K562 (cell line): Measurements from ENCODE around the gene OR2T5.
"Not testable (repeated sequence)": the region's sequence is repeated elsewhere in the genome, so short reads cannot be mapped to it uniquely, and the experiment has no call there.

Experiments used
- BHLHE40 ChIP-seq: IDR thresholded peaks from 2 replicates; pipeline ENCODE4 v1.6.1; 2011; ENCODE audit warnings: low read length, improper control_type of control experiment
- E4F1 ChIP-seq: fragments of 250-450 bp; sonication (Bioruptor Pico); IDR thresholded peaks from 2 replicates; pipeline ENCODE4 v1.5.0; 2021; ENCODE audit warnings: mild to moderate bottlenecking, borderline replicate concordance
- PATZ1 ChIP-seq: fragments of 250-450 bp; sonication (Bioruptor Pico); IDR thresholded peaks from 2 replicates; pipeline ENCODE4 v1.5.0; 2020; ENCODE audit warnings: mild to moderate bottlenecking, borderline replicate concordance
- ZNF274 ChIP-seq: IDR thresholded peaks from 2 replicates; pipeline ENCODE4 v1.6.1; 2011; ENCODE audit warnings: low read depth, mild to moderate bottlenecking, low read length, moderate library complexity, borderline replicate concordance

- not testable (repeated sequence) for TF ChIP-seq BHLHE40; E4F1; PATZ1 (CRISPR knock-in tag); ZNF274
Observed at GRCh38 chr1:248481686-248482579, 6.5 kb upstream of the OR2T5 start.
